Ovary (tissue), 3 donors: Measurements from ENCODE around the gene TET2.

Experiments
- CTCF ChIP-seq, 3 donors: fragments of 450-650 bp in 2 of 3; fragments of 200-600 bp in 1 of 3; IDR thresholded peaks; one replicate each; pipeline versions ENCODE4 v1.5.1 to v1.8.0; 2016 to 2022; ENCODE audit warnings: antibody characterized with exemption in 3 of 3, mild to moderate bottlenecking in 1 of 3
- EP300 ChIP-seq: sonication (generic); formaldehyde crosslinking; IDR thresholded peaks from one replicate; pipeline ENCODE4 v1.6.1; 2017; ENCODE audit warnings: antibody characterized with exemption
- donor health status: DM: no; HTN: no; CAD: no.

GRCh38 chr4:105194328-105195231 is 47.9 kb downstream of the TET2 start:
- TF ChIP-seq CTCF (IDR thresholded peaks at IDR 0.05) = no peak
- TF ChIP-seq EP300 = no peak
